ENCODE data around the gene MGAT4B.

DNA sequence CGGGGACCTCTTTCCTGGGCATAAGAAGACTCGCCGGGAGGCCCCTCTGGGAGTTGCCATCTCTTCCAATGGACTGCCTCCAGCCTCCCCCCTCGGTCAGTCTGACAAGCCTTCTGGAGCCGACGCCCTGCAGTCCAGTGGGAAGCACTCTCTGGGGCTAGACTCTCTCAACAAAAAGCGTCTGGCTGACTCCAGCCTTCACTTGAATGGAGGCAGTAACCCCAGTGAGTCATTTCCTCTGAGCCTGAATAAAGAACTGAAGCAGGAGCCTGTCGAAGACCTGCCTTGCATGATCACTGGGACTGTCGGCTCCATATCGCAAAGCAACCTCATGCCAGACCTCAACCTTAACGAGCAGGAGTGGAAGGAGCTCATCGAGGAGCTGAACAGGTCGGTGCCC lies 41.3 kb downstream of the MGAT4B start:
- TF ChIP-seq CTCF (IDR thresholded peaks at IDR 0.05; ENCODE audit: poor library complexity), result no peak
- TF ChIP-seq EZH2 (IDR thresholded peaks at IDR 0.05; ENCODE audit: borderline replicate concordance), result no peak
- TF ChIP-seq EZH2phosphoT487 (IDR thresholded peaks at IDR 0.05; ENCODE audit: low read depth, severe bottlenecking, unreplicated experiment), result no peak

All from hepatocyte (in vitro differentiated cells).